ENCODE data around the gene GEMIN7. TPM values are rescaled to one million over a fixed set of nuclear protein-coding genes. Genes with fewer than 3 reads are reported as not detected.

Gene GEMIN7
- total and polyA plus RNA-seq, 2 of the 13 experiments (the other 11 are each of a cell fraction or from before 2014, with no cell fraction given) = 24.1 to 30.6 TPM

- no peak for TF ChIP-seq FIP1L1 (IDR thresholded peaks at IDR 0.05; ENCODE audit: borderline replicate concordance, insufficient read depth, low read depth, low read length)
- no peak for TF ChIP-seq MYC (CRISPR knock-in tag; IDR thresholded peaks at IDR 0.05; ENCODE audit: borderline replicate concordance)
- TF ChIP-seq, protein P1, sequence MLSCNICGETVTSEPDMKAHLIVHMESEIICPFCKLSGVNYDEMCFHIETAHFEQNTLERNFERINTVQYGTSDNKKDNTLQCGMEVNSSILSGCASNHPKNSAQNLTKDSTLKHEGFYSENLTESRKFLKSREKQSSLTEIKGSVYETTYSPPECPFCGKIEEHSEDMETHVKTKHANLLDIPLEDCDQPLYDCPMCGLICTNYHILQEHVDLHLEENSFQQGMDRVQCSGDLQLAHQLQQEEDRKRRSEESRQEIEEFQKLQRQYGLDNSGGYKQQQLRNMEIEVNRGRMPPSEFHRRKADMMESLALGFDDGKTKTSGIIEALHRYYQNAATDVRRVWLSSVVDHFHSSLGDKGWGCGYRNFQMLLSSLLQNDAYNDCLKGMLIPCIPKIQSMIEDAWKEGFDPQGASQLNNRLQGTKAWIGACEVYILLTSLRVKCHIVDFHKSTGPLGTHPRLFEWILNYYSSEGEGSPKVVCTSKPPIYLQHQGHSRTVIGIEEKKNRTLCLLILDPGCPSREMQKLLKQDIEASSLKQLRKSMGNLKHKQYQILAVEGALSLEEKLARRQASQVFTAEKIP (CRISPR knock-in tag; IDR thresholded peaks at IDR 0.05; ENCODE audit: borderline replicate concordance) = no peak
- TF ChIP-seq SPEN (CRISPR knock-in tag; IDR thresholded peaks at IDR 0.05; ENCODE audit: low read depth) = no peak
- TF ChIP-seq ZNF841 (CRISPR knock-in tag; IDR thresholded peaks at IDR 0.05; ENCODE audit: borderline replicate concordance) = no peak
- TF ChIP-seq ZNF816 (CRISPR knock-in tag; IDR thresholded peaks at IDR 0.05; ENCODE audit: borderline replicate concordance) = no peak
- TF ChIP-seq MEIS2 (CRISPR knock-in tag; IDR thresholded peaks at IDR 0.05) = no peak
- TF ChIP-seq, protein P2, sequence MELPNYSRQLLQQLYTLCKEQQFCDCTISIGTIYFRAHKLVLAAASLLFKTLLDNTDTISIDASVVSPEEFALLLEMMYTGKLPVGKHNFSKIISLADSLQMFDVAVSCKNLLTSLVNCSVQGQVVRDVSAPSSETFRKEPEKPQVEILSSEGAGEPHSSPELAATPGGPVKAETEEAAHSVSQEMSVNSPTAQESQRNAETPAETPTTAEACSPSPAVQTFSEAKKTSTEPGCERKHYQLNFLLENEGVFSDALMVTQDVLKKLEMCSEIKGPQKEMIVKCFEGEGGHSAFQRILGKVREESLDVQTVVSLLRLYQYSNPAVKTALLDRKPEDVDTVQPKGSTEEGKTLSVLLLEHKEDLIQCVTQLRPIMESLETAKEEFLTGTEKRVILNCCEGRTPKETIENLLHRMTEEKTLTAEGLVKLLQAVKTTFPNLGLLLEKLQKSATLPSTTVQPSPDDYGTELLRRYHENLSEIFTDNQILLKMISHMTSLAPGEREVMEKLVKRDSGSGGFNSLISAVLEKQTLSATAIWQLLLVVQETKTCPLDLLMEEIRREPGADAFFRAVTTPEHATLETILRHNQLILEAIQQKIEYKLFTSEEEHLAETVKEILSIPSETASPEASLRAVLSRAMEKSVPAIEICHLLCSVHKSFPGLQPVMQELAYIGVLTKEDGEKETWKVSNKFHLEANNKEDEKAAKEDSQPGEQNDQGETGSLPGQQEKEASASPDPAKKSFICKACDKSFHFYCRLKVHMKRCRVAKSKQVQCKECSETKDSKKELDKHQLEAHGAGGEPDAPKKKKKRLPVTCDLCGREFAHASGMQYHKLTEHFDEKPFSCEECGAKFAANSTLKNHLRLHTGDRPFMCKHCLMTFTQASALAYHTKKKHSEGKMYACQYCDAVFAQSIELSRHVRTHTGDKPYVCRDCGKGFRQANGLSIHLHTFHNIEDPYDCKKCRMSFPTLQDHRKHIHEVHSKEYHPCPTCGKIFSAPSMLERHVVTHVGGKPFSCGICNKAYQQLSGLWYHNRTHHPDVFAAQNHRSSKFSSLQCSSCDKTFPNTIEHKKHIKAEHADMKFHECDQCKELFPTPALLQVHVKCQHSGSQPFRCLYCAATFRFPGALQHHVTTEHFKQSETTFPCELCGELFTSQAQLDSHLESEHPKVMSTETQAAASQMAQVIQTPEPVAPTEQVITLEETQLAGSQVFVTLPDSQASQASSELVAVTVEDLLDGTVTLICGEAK (IDR thresholded peaks at IDR 0.05) = no peak
- TF ChIP-seq, protein P2 (CRISPR knock-in tag; IDR thresholded peaks at IDR 0.05) = no peak
- TF ChIP-seq ZNF572 (CRISPR knock-in tag; IDR thresholded peaks at IDR 0.05) = no peak
- TF ChIP-seq SYNCRIP (IDR thresholded peaks at IDR 0.05; ENCODE audit: insufficient read depth, low read depth, low read length) = no peak
- TF ChIP-seq BHLHE40 (IDR thresholded peaks at IDR 0.05; ENCODE audit: low read length) = no peak
- TF ChIP-seq ZKSCAN1 (IDR thresholded peaks at IDR 0.05; ENCODE audit: low read length) = peak; percentile 59; the same call in 1 of the 2 replicates
- TF ChIP-seq ZNF383 (CRISPR knock-in tag; IDR thresholded peaks at IDR 0.05; ENCODE audit: borderline replicate concordance) = no peak
- no peak for TF ChIP-seq ZNF460 (CRISPR knock-in tag; IDR thresholded peaks at IDR 0.05; ENCODE audit: borderline replicate concordance)
- no peak for TF ChIP-seq HNF4A (CRISPR knock-in tag; IDR thresholded peaks at IDR 0.05)
- no peak for TF ChIP-seq ZNF747 (CRISPR knock-in tag; IDR thresholded peaks at IDR 0.05; ENCODE audit: borderline replicate concordance)
- no peak for TF ChIP-seq NFE2 (CRISPR knock-in tag; IDR thresholded peaks at IDR 0.05)
- TF ChIP-seq ZNF546 (CRISPR knock-in tag; conservative IDR thresholded peaks at IDR 0.05) = no peak
- no peak for TF ChIP-seq ZNF354B (CRISPR knock-in tag; IDR thresholded peaks at IDR 0.05)
Observed at GRCh38 chr19:45059258-45059965, 19.6 kb upstream of the GEMIN7 start (continued).
